CD4-positive, alpha-beta T cell treated with Interleukin-10 for 1 hour (primary cell): Measurements from ENCODE around the gene ZPBP.
A peak's percentile ranks its signal among the peaks of the same experiment; 100 is the strongest.
"Not testable (repeated sequence)": the region's sequence is repeated elsewhere in the genome, so short reads cannot be mapped to it uniquely, and the experiment has no call there.

Source experiments
- DNase-seq: peaks from one replicate; pipeline ENCODE4 v3.0.0-alpha.2; 2020

ZPBP gene

GRCh38 chr7:50092579-50093491 is at the start of gene ZPBP:
Gene ZPBP (minus strand): TSS chr7:50093246. CDS start chr7:50093194, 52 bp downstream.
- DNase-seq, result peak; percentile 79

GRCh38 chr7:50142425-50143017 is 49.5 kb upstream of the ZPBP start:
- DNase-seq, result peak; percentile 70

GRCh38 chr7:50141854-50142253 is 48.8 kb upstream of the ZPBP start:
- no peak for DNase-seq

GRCh38 chr7:50141131-50141530 is 48.1 kb upstream of the ZPBP start:
- DNase-seq, result no peak

- no peak for DNase-seq
These were observed 47.6 kb upstream of the ZPBP start for GRCh38 chr7:50140688-50141087.

DNA sequence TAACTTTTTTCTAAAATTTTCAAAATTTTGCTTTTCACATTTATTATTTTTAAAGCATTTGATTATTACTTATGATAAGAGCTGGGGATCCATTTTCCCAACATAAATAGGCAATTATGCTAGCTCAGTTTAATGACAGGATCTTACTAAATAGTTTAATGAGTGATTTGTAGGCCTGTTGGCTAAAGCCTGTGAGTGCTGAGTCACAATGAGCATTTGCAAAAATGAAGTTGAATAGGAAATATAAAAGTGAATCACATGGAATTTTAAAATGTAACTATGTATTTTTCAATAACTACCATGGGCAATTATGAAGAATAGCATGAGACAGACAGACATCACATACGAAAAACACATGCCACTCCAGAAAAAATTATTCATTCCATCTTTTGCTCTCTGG is 45.1 kb upstream of the ZPBP start:
- DNase-seq, result no peak

DNA sequence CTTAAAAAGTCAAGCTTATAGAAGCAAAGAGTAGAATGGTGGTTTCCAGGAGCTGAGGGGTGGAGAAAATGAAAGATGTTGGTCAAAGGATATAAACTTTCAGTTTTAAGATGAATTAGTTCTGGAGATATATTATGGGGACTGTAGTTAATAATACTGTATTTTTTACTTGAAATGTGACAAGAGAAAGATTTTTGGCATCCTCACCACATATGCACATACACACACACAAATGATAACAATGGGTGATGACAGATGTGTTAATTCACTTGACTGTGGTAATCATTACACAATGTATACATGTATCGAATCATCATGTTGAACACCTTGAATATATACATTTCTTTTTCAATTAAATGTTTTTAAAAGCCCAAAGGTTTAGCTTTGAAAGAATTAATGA is 32.7 kb upstream of the ZPBP start:
- no peak for DNase-seq

DNA sequence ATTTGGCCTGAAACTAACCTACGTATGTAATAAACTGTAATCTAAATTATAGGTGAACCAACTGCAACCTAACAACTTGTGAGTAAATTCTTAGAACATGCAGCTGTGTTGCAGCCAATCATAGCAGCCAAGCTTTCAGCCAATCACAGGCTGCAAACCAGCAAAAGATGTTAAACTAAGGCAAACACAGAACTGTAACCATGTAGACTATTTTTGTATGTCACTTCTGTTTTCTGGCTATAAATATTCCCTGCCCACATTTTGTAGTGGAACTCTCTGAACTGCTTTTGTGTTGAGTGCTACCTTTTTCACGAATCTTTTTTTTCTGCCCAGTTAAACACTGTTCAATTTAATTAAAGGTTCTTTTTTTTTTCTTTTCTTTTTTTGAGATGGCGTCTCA is 28.2 kb upstream of the ZPBP start:
- no peak for DNase-seq

DNA sequence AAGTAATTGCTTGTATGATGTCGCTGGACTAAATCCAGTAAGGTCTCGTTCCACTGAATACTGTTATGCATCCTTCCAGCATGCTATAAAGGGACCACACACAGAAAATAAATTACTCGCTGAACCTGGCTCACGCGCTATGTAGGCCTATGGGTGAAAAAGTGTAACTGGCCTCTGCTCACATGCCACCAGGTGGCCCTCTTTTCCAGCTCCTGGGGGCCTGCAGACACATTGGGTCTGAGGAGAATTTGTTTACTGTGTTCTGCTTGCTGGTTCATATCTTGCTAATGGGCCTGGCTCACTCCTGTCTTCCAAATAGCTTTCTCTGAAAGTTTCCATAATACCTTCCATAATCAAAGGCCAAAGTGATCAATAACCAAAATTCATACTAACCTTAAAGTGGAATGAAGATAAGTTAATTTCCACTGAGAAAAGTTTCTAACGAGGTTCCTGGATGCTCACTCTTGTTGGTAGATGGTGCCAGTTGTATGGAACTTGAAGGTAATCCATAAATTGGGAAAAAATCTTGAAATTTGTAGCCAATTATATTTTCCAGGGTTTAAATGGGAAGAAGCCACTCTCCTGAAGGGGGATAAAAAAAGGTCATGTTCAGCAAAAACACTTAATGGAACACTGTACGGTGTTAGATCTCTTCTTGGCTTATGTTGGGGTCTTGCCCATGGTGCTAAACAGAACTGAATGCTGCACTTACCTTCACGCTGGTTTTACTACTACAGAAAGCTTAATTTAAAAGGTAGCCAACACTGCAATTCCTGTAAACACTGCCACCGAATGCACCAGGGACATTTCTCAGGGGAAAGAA is 27.0 kb upstream of the ZPBP start:
- DNase-seq, result peak; percentile 32

DNA sequence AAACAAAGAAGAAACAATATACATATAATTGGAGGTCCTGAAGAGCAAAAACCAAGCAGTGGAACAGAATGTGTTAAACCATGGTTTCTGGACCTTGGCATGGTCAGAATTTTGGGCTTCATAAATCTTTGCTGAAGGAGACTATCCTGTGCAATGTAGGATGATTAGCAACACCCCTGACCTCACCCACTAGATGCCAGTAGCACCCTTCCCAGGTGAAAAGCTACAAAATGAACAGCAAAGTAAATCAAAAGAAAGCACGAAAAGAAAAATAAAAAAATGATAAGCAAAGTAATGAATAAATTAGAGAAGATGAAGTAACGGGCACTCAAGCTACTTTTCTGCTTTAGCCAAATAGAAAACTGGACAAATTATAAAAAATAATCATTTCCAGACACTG is 19.2 kb upstream of the ZPBP start:
- no peak for DNase-seq

DNA sequence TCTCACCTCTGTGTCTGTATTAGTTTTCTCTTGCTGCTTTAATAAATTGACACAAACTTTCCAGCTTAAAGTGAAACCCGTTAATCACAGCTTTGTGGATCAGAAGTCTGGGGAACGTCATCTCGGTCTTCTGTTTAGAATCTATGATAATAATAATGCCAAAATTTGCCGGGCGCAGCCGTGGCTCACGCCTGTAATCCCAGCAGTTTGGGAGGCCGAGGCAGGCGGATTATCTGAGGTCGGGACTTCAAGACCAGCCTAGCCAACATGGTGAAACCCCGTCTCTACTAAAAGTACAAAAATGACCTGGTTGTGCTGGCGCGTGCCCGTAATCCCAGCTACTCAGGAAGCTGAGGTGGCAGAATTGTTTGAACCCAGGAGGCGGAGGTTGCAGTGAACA is 8.8 kb upstream of the ZPBP start:
- DNase-seq, result no peak

DNA sequence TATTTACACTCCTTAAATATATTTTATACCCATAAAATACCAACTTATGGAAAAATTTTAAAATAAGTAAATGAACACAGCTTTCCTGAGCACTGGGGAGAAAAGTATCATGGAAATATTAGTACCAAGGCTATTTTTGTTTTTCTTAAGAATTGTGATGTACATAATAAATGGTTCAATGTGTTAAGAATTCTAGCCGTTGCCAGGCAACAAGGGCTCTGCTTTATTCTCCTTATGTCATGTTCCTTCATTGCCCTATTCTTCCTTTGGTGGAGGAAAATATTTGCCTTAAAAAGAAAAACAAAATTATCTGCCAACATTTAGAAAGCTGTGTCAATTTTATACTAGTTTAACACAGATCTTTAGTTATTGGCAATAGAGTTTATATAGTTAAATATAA is 2.6 kb upstream of the ZPBP start:
- no peak for DNase-seq

DNA sequence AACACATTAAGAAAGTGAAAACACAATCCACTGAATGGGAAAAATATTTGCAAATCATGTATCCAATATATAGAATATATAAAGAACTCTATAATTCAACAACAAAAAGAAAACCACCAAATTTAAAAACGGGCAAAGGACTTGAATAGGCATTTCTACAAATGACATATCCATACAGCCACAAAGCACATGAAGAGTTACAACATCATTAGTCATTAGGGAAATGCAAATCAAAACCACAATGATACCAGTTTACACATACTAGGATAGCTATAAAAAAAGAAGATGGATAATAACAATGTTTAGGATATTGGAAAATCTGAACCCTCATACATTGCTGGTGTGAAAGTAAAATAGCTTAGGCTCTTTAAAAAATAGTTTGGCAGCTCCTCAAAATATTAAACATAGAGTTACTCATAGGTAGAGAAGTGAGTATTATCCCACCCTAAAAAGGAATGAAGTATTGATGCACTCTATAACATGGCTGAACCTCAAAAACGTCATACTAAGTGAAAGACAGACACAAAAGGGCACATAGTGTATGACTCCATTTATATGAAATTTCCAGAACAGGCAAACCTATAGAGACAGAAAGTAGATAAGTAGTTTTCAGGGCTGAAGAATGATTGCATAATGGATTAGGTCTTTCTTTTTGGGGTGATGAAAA is 4.5 kb downstream of the ZPBP start:
- no peak for DNase-seq

GRCh38 chr7:50085344-50085743 is 7.7 kb downstream of the ZPBP start:
- DNase-seq, result no peak

GRCh38 chr7:50073093-50073492 is 20.0 kb downstream of the ZPBP start:
- no peak for DNase-seq

GRCh38 chr7:50069613-50070012 is 23.4 kb downstream of the ZPBP start:
- DNase-seq, result peak; percentile 31

DNA sequence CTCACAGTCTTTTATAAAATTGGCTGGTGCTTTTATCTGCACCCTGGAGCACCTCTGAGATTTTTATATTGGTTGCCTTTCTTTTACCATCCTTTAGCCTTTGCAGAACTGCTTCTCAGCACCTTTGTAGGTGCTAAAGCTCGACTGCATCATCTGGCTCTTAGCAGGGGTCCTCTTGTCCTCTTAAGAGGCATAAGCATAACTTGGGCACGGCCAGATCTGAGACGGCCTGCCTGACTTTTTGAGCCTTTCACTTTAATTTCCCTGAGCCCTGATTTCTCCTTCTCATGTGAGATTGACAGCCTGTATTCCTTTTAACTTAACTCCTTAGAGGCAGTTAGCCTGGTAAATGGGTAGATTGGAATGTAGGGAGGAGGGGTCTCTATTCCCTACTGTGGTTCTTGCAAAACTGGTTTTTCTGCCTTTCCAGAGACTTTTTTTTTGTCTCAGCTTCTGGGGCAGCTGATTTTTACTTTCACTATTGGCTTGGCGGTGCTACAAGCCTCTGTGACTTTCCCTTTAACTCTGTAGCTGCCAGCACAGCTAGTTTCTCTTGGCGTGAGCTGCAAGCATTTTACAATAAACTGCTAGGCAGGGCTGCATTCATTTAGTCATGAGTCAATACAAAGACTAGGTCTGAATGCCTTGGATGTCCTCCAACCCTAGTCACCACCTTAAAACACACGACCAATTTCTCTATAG is 24.0 kb downstream of the ZPBP start:
- peak; percentile 39 for DNase-seq

DNA sequence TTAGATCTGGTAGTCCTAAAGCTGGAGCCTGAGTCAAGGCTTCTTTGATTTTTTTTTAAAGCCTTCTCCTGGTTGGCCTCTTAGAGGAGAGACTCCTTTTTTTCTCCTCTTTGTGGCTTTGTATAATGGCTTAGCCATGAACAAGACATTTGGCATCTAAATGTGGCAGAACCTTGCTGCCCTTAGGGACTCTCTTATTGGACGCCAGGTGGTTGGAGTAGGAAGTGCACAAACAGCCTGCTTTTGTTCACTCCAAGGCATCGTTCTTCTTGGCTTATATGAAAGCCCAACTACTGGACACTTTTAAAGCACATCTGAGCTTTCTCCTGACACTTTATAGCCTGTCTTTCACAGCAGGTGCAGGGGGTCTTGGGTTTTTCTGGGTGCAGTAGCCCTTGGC is 25.0 kb downstream of the ZPBP start:
- peak; percentile 45 for DNase-seq

GRCh38 chr7:50062951-50063350 is 30.1 kb downstream of the ZPBP start:
- no peak for DNase-seq

DNA sequence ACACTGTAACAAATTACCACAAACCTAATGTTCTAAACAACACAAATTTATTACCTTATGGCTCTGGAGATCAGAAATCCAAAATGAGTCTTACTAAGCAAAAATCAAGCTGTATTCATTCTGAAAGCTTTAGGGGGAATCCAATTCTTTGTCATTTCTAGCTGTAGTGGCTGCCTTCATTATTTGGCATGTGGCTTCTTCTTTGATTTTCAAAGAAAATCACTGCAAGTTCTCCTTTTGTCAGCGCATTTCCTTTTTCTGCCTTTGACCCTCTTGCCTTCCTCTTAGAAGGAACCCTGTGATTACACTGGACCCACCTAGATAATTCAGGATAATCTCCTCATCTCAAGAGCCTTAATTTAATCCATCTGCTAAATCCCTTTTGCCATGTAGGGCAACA is 36.9 kb downstream of the ZPBP start:
- DNase-seq, result no peak

DNA sequence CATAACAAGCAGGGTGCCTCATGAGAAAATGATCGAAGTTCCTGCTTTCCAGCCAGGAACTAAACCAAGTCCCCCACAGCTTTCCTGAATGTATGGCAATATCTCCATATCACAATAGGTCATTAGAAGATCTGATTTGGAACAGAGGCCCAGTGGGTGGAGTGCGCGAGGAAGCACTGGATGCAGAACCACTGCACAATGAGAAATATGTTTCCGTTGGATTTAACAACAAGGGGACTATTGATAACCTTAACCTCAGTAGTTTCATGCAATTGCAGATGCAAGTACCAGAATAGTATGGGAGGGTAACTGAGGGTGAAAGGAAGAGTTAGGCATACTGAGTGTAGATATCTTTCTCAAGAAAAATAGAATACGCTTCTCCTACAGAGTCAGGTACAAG is 45.3 kb downstream of the ZPBP start:
- DNase-seq, result no peak

GRCh38 chr7:50041165-50041564 is 51.9 kb downstream of the ZPBP start:
- not testable (repeated sequence) for DNase-seq
